GM19238 (cell line): ENCODE measurements around the gene MAP2K3.

Experiments used
- DNase-seq: peaks from one replicate; pipeline ENCODE4 v3.0.0; 2011; ENCODE audit warnings: low spot score; ENCODE audit not compliant: insufficient read length

The MAP2K3 gene

DNA sequence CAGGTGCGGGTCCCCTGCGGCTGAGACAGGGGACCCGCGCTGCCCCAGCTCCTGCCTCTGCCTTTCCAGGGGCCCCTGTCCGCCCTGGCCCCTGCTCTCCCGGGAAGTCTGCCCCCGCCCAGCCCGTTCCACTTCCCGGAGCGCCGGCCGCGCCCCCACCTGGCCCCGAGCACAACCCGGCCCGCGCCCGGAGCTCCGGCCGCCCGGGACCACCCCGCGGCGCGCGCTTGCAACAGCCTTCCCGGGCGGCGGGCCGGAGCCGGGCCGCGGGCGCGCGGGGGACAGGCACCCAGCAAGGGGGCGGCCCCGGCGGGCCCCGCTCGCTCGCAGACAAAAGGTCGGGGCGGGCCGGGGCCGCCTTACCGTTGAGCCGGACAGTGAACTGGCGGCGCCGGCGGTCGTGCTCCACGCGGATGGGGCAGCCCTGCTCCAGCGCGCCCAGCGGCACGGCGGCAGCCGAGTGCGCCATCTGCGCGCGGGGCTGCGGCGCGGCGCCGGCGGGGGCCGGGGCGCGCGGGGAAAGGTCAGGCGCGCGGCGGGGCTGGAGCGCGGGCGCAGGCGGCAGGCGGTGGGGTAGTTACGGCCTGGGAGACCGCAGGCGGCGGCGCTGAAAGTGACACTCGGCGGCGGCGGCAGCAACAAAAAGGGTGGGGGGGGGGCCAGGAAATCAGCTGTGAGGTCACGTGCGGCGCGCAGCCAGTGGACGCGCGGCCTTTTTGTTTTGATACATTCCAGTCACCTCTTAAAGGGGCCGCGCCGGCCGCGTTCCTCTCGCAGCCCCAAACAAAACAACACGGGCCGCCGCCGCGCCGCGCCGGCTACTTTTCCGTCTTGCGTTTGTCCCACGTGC lies 31.5 kb upstream of the MAP2K3 start, which contains the start of gene NATD1:
Gene NATD1 (minus strand): TSS at position 615 of the 850 bp plus-strand sequence. CDS start 146 bp downstream, at position 469.
- peak; percentile 85 for DNase-seq

DNA sequence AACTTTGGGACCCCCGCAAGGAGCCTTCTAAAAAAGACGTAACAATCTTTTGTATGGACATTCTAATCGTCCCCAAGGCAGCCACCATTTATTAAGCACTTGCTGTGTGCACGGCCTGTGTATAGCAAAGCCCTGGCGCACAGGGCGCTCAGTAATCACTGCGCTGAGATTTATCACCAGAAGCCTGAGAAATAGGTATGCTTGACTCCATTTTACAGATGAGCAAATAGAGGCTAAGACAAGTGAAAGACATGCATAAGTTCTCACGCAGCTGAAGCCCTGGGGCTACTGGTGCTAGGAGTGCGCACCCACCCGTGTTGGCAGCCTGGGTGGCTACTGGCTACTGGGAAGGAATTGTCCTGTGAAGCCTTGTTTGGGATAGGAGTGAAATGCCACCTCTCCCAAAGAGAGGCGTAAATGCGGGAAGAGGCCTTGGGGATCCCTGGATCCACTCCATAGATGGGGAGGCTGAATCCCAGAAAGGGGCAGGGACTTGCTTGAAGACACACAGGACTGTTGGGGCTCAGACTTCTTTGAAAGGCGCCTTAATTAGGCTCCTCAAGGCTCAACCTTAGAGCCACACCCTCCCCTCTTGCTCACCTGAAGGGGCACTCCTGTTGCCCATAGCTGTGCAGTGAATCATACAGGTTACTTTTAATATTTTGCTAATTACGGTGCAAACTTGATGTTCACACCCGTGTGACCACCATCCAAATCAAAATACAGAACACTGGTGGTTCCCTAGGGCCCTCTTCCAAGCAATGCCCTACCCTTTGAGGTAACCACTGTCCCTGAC lies 30.7 kb upstream of the MAP2K3 start:
- DNase-seq: no peak

DNA sequence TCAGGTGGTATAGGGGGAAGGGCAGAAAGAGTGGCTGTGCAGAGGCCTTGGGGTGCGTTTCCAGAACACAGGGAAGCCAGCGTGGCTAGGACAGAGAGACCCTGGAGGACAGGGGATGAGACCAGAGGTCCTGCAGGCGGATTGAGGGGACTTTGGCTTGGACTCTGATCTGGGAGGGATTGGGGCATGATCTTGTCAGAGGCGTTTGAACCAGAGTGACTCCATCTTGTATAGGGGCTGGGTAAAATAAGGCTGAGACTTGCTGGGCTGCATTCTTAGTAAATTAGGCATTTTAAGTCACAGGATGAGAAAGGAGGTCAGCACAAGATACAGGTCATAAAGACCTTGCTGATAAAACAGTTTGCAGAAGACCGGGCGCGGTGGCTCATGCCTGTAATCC lies 25.9 kb upstream of the MAP2K3 start:
- no peak for DNase-seq

DNA sequence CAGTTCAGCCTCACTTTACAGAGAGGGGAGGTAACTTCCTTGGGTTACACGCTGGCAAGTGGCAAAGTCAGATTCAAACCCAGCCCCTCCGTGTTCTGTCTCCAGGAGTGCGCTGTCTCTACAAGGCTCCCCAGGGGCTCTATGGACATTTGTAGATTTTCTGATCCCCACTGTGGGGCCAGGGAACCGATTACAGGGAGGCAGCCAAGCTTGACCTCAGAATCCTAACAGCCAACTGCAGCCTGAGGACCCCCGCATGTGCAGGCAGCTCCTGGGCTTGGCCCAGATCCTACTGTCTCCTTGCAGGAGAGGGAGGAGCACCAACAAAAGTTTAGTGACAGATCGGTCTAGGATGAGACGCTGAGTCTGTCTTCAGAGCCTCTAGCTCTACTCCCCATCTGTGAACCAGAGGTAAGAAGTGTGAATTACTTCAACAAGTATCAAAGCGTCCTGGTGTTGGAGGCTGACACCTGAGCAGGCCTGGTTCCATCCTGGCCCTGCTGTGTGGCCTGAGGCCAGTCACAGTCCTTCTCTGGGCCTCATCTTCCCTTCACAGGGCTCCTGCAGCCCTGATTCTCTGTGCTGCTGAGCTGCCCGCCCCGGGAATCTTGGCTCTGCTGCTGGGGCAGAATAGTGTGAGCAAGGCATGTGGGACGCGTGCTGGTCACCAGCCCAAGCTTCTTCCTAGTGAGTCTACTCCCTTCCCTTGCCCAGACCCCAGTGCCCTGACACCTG lies 22.1 kb upstream of the MAP2K3 start:
- no peak for DNase-seq

DNA sequence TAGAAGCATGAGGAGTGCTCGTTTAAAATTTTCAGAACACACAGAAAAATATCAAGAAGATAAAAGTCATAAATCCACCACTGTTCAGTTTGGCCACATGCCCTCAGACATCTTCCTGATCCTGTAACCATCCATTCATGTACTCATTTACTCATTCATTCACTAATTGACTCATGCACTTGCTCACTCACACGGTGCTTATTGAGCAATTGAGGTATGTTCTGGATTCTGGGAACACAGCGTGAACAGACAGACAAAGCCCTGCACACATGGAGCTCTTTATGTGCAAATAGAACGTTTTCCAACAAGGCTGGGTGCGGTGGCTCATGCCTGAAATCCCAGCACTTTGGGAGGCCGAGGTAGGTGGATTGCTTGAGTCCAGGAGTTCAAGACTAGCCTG lies 21.1 kb upstream of the MAP2K3 start:
- no peak for DNase-seq

DNA sequence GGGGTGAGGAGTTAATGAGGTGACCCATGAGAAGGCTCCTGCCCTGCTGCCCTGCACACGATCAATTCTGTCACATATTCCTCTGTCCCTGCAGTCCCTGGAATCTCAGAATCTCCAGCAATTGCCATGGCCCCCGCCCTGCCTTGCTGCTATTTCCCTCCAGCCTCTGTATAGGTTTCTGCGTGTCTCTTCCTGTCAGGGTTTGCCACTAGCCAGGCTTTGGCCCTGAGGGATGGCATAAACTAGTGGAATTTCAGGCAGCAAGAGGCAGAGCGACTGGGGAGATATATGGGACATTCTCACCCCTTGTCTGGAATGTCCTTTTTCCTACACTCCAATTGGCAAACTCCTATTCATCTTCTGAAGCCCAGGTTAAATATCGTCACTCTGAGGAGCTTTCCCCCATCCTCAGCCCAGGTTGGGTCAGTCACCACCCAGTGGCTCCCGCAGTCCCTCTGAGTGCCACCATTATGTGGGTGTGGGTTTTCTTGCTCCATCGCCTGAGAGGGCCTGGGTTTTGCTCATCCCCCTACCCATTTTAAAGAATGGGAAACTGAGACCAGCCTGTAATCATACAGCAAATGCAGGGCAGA lies 15.8 kb upstream of the MAP2K3 start:
- no peak for DNase-seq

DNA sequence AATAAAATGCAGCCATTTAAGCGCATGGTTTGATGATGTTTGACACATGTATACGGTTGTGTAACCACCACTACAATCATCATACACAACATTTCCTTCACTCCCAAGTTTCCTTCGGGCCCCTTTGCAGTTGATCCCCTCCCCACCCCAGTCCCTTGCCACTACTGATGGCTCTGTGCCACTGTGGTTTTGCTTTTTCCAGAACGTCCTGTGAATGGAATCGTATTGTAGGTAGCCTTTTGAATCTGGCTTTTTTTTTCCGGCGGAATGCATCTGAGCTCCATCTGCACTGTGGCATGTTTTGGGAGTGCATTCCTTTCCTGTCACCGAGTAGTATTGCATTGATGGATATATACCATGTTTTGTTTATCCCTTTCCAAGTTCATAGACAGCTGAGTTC lies 15.1 kb upstream of the MAP2K3 start:
- DNase-seq: no peak

DNA sequence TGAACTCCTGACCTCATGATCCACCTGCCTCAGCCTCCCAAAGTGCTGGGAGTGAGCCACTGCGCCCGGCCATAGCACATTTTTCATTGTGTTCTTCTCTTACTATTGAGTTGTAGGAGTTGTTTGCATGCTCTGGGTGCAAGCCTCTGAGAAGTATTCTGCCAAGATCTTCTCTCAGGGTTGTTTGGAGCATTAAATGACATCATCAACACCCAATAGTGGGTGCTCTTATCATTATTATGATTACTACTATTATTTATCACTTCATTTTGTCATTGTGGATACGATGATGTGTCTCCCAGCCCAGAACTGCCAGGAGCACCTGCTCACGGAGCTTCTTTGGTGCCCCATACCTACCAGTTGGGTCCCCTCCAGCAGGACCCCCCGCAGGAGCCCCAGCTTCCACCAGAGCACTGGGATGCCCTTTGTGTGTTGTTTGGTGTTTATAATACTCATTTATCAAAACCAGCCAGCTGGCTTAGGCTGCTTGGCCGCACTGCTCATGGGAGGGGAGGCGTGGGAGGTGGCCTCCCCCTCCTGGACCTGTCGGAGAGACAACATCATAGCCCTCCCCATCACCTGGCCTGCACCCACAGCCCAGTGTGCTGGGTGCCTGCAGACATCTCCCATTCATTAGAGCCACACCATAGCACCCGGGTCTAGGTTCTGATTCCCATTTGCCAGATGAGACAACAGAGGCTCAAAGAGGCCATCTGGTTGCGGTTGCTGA lies 12.9 kb upstream of the MAP2K3 start:
- no peak for DNase-seq

DNA sequence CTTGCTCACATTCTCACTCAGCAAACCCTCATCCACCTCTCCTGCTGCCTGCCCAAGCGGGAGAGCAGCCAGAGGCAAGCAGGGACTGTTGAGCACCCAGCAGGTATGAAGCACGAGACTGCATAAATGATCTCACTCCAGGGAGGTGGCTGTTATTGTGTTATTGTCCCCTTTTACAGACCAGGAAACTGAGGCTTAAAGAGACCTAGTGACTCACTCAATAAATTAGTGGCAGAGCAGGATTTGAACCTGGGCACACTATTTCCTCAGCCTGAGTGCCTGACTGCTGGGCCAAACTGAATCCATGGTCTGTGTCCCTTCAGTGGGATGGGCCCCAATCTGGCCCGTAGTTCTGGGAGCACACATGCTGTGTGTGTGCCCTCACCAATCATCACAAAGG lies 12.3 kb upstream of the MAP2K3 start:
- DNase-seq: no peak

DNA sequence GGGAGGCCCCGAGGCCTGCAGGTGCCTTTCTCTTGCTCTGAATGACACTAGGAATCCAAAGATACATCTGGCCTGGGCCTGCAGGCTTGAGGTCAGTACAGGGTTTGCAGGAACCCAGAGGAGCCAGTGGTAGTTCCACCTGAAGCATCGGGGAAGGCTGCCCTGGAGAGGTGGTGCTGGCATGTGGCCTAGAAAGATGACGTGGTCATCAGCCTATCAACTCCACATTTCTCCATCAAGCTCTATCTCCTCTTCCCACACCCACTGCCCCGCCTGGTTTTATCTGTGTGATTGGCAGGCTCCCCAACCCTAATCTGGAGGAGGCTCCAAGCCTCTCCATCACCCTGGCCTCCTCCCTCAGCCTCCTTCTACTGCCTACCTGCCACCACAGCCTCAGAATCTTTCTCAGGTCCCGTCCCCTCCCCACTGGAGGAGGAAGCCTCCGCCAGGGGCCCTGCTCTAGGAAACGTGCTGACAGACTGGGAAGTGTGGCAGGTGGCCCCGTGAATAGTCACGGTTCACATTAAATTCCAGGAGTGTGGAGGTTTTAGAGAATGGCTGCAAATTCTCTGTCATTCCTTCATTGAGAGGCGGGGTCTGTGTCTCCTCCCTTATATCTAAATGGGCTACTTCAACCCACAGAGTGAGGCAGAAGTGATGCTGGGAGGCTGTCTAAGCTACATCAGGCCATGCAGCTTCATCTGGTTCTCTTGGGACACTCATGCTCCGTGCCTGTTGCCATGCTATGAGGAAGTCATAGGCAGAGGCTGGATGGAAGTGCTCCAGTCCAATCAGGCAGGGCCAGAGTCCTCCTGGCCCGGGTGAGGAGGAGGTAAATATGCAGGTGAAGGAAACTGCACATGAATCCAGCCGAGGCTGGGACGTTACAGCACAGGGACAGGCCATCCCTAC lies 11.4 kb upstream of the MAP2K3 start:
- no peak for DNase-seq

DNA sequence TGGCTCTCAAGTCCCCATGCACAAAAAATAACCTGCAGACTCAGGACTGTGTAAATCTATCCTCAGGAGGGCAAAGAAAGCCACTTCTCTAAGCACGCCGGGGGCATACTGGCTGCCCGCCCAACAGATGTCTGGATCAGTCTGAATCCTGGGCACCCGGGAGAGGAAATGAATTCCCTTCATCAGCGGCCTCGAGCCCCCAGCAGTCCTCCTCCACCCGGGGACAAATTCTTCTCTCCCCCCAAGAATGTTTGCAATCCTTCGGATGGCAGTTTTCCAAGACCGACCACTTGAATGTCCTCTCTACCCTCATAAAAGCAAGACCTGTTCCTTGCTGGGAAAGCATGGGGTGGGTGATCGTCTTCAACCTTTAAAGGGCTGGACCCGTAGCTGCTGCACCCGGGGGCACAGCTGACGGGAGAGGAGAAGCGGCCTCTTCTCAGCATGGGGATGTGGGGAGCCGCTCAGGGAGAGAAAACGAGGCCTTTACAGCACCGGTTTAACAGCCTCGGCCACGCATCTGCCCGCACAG lies 9.4 kb upstream of the MAP2K3 start:
- no peak for DNase-seq

DNA sequence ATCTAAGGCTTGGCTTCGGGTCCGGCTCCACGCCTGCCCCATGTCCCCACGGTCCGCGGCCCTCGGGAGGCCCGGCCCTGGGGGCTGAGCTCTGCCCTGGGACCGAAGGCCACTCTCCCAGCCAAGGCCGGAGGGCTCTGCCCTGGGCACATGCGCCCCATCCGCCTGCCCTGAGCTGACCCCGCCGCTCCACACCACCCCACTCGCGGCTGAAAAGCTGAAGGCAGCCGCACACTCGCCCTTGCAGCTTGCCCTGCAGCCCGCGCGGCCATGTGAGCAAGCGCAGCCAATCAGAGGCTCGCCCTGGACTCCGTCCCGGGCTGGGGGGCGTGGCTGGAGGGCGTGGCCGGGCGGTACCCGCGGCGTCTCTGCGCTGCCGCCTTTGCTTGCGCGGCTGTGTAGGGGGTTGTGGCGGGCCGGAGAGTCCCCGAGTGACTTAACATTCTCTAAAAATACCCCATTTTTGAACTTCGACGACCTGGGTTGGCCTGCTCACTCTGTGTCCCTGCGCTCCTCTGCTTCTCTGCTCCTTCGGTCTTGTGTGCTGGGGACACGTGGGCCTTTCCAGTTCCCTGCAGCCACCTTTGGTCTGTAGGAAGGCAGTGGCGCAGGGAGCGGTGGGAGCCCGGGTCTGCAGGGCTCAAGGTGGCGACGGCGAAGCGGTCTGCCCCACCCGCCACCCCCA lies 8.8 kb upstream of the MAP2K3 start:
- DNase-seq: peak; percentile 97

DNA sequence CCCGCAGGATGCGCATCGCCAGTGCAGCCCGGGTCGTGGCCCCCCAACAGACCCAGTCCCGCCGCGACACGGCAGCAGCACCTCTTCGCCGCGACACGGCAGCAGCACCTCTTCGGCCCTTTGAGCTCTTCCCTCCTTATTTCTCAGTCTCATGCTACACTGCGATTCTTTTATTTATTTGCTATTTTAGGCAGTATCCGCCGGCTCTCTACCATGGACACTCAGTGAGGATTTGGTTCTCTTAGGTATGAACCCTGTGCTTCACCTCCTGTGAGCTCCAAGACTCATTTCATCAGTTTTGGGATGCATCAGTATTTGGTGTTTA lies 8.3 kb upstream of the MAP2K3 start:
- DNase-seq: no peak

DNA sequence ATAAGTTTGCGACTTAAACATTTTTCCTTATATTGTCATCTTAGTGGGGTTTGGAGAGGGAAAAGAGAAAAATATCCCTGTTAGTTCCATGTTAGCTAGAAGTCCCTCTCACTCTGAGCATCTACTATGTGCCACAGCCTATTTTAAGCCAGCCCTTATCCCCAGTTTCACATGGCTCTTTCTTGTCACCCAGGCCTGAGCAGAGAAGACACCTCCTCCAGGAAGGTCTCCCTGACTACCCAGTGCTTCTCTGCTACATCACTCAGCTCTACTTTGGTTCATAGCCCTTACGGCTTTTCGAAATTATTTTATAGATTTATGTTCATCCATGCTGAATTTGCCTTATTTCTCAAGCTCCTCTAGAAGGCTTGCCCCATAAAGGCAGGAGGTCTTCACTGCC lies 7.2 kb upstream of the MAP2K3 start:
- DNase-seq: no peak

DNA sequence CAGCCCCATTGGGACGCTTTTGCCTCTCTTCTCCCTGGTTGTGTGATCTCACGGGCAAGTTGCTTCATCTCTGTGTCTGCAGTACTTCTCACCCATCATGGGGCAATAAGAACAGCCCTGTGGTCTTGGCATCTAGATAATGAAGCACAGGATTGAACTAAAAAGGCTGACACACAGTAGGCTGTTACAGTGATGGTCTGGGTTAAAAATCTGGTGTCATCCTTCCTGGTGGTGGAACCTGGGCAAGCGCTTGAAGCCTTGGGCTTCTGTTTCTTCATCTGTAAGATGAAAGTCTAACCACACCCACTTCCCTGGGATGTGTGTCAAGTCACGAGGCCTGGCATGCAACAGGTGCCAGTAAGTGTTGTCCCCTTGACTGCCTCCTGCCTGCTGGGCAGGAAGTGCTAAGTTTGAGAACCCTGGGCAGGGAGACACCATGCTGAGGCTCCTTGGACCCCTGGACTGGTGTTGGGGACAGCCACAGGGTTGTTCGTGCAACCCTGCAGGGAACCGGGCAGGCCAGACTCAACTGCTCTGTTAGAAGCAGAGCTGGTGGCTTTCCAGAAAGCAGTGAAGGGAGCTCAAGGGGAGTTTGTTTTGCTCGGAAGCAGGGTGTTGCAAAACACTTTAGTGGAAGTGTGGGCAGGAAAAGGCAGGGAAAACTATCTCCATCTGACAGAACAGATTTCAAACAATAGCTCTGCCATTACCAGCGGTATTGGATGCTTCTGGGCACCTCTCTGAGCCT lies 5.9 kb upstream of the MAP2K3 start:
- DNase-seq: no peak

DNA sequence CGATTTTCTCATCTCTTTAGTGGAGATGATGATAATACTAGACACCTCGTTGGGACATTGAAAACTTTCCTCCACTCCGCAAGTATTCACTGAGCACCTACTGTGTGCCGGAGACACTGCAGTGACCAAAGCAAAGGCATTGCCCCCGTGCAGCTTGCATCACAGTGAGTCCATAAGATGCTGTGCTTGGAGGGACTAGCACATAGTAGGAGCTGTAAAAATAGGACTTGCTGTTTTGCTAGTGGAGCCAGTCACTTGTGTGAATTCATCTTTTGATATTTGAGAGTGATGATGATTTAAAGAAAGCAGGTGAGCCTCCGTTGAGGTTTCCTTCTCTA lies 5.3 kb upstream of the MAP2K3 start:
- DNase-seq: no peak

DNA sequence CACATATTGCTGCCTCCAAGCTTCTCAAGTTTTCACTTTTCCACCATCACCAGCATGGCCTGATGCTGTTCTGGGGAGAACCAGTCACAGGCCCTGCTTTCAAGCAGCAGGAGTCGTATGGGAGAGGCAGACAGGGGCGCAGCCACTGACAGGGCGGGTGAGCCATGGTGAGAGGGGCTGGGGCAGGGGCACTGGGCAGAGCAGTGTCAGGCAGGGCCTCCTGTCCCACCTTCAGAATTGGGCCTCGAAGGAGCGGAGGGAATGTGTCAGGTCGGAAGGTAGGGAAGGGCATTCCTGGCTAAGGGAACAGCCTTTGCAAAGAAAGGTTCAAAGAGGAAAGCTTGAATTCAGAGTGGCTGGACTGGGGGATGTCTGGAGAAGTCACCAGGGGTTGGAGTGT lies 4.9 kb upstream of the MAP2K3 start:
- DNase-seq: no peak

DNA sequence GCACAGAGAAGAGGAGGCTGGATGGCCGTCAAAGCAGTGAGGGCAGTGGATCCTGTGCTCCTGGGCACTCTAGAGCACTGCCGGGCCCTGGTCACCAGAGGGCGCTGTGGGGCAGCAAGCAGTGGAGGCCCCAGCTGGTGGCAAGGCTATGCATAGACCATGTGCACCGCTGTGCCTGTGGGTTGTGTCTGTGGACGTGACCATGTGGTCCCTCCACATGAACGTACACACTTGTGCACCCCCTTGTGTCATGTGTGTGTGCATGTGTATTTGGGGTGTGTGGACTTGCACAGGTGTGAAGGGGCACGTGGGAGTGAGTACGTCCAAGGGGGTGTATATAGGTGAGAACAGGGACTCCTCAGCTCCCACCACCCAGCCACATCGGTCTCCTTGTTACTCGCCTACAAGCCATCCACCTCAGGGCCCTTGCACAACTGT lies 4.4 kb upstream of the MAP2K3 start:
- DNase-seq: peak; percentile 88
